Stimulated activated CD8-positive, alpha-beta memory T cell treated with anti-CD3 and anti-CD28 coated beads, Interleukin-4, amount 100 ng/mL, for 4 hours (primary cell): ENCODE data around the gene HNRNPUL2.
"Not testable (repeated sequence)": the region's sequence is repeated elsewhere in the genome, so short reads cannot be mapped to it uniquely, and the experiment has no call there.

ENCODE experiments used
- DNase-seq, 2 donors: peaks; one replicate each; pipeline ENCODE4 v3.0.0-alpha.2; 2020; ENCODE audit warnings: low read depth in 2 of 2, low spot score in 1 of 2

The HNRNPUL2 gene

GRCh38 chr11:62727165-62727871, at the start of gene HNRNPUL2:
TSS of gene HNRNPUL2 (minus strand) at chr11:62727457. CDS start at chr11:62727156, 301 bp downstream.
- DNase-seq, result peak; percentile 94 to 97

DNA sequence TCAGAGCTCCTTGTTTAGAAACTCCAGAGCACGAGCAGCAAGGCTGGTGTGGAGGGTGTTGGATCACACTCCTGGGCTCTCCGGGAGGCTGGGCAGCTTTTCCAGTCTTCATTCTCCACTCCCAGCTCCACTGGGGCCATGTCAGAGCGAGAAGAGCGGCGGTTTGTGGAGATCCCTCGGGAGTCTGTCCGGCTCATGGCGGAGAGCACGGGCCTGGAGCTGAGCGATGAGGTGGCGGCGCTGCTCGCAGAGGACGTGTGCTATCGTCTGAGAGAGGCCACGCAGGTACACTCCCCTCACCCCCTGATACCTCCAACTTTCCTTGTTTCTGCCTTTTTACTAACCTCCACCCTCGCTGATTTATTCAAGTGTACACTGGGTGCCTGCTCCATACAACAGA, 48.4 kb upstream of the HNRNPUL2 start:
- no peak for DNase-seq

DNA sequence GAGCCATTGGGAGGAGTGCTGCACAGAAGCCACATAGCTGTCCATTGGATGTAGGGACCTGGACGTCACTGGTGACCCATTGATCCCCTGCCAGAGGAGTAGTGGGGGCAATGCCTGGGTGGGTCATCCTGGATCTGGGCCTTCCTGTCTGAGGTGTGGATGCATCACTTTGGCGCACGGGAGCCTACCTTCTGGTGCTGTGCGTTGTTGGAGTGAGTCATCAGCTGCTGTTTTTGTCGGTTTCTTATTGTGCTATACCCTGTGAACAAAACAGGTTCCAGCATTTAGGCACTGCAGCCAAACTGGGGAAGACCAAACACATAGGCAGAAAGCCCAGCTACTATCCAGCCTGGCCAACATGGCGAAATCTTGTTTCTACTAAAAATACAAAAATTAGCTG, 47.1 kb upstream of the HNRNPUL2 start:
- DNase-seq, result no peak

- peak; percentile 83 to 88 for DNase-seq
These were observed 44.1 kb upstream of the HNRNPUL2 start, which contains the start of gene TAF6L for GRCh38 chr11:62771144-62772021. TSS of gene TAF6L (plus strand) at chr11:62771396. CDS start at chr11:62775784, 4,388 bp downstream.

DNA sequence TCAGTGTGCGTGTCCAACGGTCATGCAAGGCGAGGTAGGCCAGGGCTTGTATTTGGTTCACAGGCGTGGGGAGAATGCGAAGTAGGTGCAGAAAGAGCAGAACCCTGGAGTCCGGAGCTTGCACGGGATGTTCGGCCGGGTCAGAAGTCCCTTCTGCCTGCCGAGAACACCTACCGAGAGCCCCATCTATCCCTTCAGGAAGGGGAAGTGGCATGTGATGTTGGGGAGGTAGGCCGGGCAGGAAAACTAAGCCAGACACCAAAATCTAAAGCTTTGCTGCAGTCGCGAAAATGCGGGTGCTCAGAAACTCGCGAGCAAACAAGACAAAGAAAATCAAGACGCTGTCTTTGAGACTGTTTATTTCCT, 43.5 kb upstream of the HNRNPUL2 start:
- no peak for DNase-seq

DNA sequence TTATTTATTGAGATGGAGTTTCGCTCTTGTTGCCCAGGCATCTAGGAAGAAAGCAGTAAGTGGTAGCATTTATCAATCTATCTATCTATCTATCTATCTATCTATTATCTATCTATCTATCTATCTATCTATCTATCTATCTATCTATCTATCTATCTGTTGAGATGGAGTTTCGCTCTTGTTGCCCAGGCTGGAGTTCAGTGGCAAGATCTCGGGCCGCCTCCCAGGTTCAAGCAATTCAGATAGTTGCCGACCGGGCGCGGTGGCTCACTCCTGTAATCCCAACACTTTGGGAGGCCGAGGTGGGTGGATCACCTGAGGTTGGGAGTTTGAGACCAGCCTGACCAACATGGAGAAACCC, 33.6 kb upstream of the HNRNPUL2 start:
- DNase-seq, result not testable (repeated sequence)

DNA sequence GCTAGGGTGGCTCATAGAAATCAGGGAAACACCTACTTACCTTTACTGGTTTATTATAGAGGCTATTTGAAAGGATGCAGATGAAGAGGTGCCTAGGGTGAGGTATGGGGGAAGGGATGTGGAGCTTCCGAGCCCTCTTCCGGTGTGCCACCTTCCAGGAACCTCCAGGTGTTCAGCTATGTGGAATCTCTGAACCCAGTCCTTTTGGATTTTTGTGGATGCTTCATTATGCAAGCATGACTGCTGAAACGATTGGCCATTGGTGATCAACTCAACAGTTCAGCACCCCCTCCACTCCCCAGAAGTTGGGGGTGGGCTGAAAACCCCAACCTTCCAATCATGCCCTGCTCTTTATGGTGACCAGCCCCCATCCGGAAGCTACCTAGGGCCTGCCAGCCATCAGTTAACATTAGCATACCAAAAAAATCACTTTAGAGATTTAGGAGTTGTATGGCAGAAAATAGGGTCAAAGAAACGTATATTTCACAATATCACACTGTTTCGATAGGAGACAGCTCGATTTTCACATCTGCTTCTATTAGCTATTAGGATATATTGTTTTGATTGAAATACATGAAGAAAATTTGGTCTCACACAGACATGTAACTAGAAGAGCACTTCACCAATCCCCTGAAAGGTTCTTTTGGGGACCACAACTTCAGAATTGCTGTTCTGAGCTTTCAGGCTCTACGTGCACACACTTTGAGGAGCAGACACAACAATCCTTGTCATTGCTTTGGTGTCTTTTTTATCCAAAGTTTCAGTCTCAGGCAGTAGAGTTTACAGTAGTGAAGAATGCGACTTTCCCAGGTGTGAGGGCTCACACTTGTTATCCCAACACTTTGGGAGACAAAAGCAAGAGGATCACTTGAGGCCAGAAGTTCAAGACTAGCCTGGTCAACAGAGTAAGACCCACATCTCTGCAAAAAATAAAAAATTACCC, 30.9 kb upstream of the HNRNPUL2 start:
- no peak for DNase-seq

- no peak for DNase-seq
These were observed 27.9 kb upstream of the HNRNPUL2 start for GRCh38 chr11:62755086-62755615.

GRCh38 chr11:62753736-62754603, 26.7 kb upstream of the HNRNPUL2 start, which contains the start of gene ZBTB3:
TSS of gene ZBTB3 (minus strand) at chr11:62754160. CDS start at chr11:62753664, 496 bp downstream.
- peak; percentile 92 to 94 for DNase-seq

DNA sequence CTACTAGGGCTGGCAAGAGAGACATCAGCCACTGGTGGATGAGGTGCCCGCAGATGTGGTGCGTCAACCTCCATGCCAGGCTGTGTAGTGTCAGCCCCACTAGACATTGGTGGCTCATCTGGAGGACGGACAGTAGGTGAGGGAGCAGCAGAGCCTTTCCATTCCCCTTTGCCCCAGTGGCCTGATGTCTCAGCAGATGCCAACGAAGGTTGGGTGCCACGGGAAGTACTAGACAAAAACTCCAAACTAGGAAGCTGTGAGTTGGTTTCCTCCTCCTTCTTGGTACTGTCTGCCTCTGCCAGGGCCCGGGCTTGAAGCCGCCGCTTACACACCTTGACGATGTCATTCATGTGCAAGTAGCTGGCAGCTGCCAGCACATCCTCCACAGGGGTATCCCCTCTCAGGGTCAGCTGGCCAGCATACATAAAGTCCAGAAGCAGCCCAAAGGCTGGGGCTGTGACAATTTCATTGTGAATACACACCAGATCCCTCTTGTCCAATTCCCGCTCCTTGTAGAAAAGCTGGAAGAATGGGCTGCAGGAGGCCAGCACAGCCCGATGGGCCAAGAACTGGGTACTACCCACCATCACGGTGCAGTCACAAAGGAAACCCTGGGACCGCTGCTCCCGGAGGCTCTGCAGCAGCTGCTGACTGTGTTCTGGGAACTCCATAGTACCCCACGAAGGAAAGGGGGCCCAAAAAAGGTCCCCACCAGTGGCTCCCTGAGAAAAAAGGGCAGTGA, 25.9 kb upstream of the HNRNPUL2 start:
- DNase-seq, result no peak

GRCh38 chr11:62752177-62752785, 25.0 kb upstream of the HNRNPUL2 start:
- DNase-seq, result no peak

- not testable (repeated sequence) for DNase-seq
These were observed 22.7 kb upstream of the HNRNPUL2 start for GRCh38 chr11:62749931-62750330.

DNA sequence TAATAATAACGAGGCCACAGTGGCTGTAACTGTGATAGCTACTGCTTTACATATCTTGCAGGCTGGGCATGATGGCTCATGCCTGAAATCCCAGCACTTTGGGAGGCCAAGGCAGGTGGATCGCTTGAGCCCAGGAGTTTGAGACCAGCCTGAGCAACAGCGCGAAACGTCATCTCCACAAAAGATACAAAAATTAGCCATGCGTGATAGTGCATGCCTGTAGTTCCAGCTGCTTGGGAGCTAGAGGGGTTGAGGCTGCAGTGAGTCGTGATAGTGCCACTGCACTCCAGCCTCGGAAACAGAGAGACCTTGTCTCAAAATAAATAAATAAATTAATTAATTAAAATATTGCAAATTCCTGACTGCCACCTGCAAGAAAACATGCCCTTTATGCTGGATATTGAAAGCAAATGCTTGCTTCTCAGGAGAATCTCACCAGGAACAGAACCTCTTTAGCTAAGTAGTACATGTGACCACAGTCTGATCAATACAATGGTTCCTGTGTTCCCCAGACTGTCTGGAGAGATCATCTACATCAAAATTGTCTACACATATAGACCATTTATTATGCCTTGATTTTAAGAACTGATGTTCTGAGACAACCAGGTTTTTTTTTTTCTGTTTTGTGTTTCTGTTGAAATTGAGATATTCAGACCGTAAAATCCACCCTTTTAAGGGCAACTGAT, 20.4 kb upstream of the HNRNPUL2 start:
- DNase-seq, result no peak

DNA sequence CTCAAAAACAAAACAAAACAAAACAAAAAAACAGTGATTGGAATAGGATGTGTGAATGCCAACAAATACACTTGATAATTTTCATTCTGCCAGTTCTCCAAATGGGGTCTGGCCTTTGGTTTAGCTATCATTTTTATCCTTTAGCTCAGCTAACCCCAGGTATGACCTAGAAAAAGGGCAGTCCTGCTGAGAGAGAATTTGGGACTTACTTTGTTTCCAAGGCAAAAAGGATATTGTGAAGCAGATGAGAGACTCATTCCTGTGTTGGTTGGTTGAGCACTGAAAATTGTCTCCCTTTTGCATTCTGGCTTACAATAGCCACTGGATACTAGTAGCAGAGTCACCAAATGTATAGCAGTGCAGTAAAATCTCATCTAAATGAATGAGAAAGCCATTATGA, 9.9 kb upstream of the HNRNPUL2 start:
- no peak for DNase-seq

- no peak for DNase-seq
These were observed 5.6 kb upstream of the HNRNPUL2 start for GRCh38 chr11:62732830-62733229.

- not testable (repeated sequence) for DNase-seq
These were observed 2.8 kb upstream of the HNRNPUL2 start for GRCh38 chr11:62730076-62730475.

GRCh38 chr11:62728171-62728988, 1.1 kb upstream of the HNRNPUL2 start, which contains the start of gene TTC9C:
TSS of gene TTC9C (plus strand) at chr11:62728486. CDS start at chr11:62728849, 363 bp downstream.
- DNase-seq, result peak; percentile 62 to 72
